Medulla oblongata (tissue), 1 donor: ENCODE measurements around the gene UBE2L3.
"Not testable (repeated sequence)": the region's sequence is repeated elsewhere in the genome, so short reads cannot be mapped to it uniquely, and the experiment has no call there.

Experiments used
- DNase-seq: peaks from one replicate; pipeline ENCODE4 v3.0.0-alpha.2; 2015; ENCODE audit errors: extremely low spot score

Gene UBE2L3

DNA sequence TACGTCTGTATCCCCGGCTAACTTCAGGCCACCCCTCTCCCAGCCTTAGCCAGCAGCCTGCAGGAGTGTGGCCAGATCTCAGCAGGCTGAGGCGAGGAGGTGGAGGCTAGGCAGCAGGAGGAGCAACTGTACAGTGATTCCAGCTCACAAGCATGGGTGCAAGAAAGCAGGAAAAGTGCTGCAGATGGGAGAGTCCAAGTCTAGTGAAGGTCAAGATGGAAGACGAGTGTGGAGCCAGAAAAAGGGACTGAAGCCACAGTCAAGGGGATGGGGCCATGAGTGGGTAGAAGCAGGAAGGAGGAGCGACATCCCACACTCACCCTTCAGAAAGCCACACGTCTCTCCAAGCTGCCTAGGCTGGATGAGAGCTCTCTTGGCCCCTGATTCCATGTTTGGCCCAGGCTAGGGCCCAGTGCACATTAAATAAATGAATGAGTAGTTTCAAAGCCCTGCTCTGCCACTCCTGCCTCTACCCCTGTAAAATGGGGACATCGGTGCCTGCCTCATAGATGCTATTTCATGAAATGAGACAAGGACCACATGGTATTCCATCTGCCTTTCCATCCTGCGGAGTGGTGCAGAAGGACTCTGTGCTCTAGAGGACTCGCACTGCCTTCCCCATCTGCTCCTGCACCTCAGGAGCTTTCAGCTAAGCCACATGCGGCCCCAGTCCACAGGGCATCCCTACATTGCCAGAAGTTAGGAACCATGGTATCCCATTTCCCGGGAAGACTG, 59.4 kb downstream of the UBE2L3 start:
- no peak for DNase-seq

DNA sequence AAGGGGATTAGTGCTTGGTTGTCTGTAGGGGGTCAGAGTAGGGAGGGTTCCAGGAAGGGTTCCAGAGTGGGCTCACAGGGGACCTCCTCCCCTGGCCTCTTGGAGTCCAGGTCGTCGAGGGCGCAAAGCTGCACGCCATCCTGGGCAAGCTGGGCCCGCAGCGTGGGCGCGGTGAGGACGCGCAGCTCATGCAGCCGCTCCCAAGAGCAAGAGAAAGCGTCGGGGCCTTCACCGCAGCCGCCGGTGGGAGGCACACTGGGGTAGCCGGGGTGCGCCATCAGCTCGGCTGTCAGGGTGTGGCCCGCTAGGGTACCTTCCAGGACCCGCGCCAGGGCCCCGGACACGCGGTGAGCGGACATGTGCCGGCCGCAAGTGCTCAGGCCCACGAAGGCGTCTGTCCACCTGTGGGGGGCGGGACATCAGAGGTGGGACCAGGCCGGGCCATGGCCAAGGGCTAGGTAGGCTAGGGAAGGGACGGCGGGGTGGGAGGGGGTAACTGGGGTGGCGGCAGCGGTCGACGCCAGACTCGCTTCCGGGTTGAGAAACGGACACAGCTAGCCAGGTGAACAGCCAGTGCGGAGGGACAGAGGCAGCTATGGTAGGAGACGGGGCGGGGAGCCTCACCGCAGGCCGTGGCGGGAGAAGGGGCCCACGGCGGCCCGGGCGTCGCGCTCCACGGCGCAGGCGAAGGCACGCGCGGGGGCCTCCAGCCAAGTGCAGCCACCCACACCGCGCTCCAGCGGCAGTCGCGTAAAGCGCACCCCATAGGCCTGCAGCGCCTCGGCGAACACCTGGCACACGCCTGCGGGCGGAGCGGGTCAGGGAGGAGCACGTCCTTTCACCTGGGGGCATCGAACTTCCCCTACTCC, 61.1 kb downstream of the UBE2L3 start:
- DNase-seq: no peak

DNA sequence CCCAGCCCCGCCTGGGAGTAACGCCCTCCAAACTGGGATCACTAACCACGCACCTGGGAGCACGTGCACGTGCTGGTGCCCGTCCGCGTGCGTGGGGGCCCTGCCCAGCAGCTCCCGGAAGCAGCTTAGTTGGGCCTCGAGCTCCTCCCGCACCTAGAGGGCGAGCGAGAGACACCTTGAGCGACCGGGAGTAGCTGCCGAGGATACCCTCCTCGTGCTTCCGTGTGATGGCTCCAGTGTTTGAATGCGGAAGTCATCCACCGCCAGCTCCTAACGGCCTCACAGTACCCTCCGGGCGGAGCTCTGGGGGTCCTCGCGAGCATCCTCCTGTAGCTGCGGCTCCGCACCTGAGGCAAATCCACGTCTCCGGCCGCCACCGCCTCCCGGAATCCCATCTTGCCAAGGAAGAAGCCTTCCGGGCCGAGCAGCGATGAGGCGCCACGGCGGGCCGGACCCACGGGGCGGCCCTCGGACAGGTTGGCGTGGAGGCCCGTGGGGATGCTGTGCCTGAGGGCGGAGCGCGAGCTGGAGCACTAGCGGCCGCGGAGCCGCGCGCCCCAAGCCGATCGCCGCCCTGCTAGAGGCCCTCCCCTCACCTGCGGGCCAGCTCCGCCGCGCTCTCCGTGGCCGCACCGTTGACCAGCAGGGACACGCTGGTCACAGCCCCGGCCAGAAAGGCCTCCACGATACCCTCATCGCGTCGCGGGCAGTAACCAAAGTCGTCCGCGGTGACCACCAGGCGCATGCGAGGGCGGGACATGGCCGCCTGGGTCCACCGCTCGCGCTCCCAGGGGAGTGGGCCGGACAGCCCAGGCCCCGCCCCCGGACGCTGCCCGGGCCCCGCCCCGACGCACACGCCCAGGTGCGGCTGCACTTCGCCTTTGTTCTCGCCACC, 62.0 kb downstream of the UBE2L3 start, which contains the start of gene YDJC:
Gene YDJC (minus strand): TSS at position 768 of the 895 bp plus-strand sequence. CDS start 8 bp downstream, at position 760.
- peak; percentile 91 for DNase-seq

- no peak for DNase-seq
Measured at GRCh38 chr22:21631025-21631424, 63.5 kb downstream of the UBE2L3 start.

- no peak for DNase-seq
Measured at GRCh38 chr22:21632237-21632895, 64.9 kb downstream of the UBE2L3 start, which contains the start of gene CCDC116. Gene CCDC116 (plus strand): TSS chr22:21632760. CDS start chr22:21633182, 422 bp downstream.

- DNase-seq: no peak
Measured at GRCh38 chr22:21632931-21633330, 65.4 kb downstream of the UBE2L3 start.

DNA sequence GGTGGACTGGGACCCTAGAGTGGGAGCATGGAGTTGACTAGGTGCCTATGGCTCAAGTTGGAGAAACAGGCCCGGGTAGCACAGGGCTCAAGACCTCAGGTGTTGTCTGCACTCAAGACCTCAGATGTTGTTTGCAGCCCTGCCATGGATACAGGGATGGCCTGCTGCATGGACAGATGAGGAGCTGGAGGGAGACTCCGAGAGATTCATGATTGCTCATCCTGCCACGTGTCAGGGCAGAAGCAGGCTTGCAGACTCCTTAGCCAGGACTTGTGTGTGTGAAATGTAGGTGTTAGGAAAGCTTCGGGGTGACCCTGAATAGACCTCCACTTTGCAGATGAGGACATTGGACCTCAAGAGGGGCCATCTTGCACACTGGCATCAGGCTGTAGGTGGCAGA, 66.0 kb downstream of the UBE2L3 start:
- DNase-seq: no peak

DNA sequence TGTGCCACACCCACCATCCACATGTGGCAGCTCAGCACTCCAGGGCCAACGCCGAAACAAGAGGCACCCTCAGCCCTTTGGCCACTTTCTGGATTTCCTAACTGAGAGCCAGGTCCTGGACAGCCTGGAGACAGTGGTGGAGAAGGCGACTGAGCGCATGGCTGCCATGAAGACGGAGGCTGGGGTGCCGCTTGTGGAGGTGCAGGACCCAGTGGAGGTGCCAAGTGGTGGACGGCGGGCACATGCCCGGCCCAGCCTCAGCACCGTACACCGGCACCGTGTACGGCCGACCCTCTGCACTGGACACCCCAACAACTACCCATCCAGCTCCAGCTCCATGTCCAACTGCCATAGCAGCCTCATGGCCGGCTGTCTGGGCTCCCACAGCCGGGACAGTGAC, 66.6 kb downstream of the UBE2L3 start:
- no peak for DNase-seq

- no peak for DNase-seq
Measured at GRCh38 chr22:21634844-21635243, 67.3 kb downstream of the UBE2L3 start.

- DNase-seq: no peak
Measured at GRCh38 chr22:21635771-21636510, 68.4 kb downstream of the UBE2L3 start.

DNA sequence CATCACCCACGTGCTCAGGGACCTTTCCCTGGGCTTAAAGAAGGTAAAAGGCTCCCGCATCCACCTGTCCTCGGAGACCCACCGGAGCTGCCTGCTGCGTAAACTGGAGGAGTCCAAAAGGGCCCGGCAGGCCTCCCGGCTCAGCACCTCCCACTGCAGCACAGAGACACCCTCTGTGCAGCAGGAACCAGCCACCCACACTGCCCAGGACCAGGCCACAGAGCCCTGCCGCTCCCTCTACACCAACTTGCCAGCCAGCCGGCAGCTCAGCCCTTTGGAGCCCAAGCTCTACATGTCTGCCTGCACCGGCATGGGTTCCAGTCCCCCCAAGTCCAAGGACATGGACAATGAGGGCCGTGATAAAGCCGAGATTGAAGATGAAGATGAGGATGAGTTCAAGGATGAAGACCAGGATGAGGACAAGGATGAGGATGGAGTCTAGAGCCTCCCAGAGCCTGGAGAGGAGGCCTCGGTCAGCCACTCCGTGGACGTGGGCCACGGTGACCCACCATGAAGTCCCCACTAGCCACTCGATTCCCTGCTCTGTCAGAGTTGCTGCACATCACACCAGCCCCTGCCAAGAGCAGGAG, 69.2 kb downstream of the UBE2L3 start:
- no peak for DNase-seq

DNA sequence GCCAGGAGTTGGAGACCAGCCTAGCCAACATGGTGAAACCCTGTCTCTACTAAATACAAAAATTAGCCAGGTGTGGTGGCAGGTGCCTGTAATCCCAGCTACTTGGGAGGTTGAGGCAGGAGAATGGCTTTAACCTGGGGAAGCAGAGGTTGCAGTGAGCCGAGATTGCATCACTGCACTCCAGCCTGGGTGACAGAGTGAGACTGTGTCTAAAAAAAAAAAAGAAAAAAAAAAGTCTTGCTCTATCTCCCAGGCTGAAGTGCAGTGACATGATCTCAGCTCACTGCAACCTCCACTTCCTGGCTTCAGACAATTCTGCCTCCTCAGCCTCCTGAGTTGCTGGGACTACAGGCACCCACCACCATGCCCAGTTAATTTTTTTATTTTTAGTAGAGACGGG, 69.9 kb downstream of the UBE2L3 start:
- DNase-seq: not testable (repeated sequence)

GRCh38 chr22:21639359-21639758, 71.8 kb downstream of the UBE2L3 start:
- DNase-seq: no peak

- no peak for DNase-seq
Measured at GRCh38 chr22:21640810-21641209, 73.3 kb downstream of the UBE2L3 start.

DNA sequence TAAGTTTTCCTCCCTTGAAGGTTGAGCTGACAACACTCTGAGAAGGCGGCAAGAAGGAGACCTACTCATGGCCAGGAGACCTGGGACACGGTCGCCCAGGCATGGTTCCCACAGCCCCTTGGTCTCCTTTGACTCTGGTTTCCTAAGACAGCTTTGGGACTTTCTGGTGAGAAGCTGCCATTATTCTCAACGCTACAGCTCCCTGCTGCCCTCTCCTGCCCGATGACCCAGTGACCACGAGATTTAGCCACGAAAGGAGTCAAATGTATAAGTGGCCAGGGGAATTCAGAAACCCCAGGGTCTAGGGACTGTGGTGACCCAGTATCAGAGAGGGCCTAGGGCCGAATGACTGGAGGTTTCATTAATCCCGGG, 73.9 kb downstream of the UBE2L3 start:
- peak; percentile 80 for DNase-seq

DNA sequence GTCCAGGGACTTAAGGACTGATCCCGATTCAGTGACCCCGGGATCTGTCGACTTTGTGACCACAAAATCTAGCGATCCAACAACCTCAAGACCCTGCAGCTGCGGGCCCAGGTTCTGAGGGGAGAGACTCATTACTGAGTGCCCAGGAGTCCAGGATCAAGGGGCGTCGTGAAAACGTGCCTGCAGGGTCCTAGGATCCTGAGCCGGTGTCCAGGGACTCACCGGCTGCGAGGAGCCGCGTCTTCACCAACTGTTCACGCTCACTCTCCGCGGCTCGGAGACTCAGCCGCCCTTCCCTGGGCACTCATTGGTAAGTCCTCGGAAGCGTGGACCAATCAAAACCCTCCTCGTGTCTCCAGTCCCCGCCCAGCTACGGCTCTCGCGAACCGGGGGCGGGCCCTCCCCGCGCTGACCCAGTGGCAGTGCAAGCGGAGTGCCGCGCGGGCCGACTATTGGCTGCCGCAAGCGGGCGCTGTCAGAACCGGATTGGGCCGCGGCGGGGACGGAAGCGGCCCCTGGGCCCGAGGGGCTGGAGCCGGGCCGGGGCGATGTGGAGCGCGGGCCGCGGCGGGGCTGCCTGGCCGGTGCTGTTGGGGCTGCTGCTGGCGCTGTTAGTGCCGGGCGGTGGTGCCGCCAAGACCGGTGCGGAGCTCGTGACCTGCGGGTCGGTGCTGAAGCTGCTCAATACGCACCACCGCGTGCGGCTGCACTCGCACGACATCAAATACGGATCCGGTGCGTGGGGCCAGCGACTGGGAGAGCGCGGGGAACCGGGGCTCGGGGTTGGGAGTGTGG, 74.5 kb downstream of the UBE2L3 start, which contains the start of gene SDF2L1:
Gene SDF2L1 (plus strand): TSS at position 514 of the 795 bp plus-strand sequence. CDS start 35 bp downstream, at position 549.
- DNase-seq: peak; percentile 99

DNA sequence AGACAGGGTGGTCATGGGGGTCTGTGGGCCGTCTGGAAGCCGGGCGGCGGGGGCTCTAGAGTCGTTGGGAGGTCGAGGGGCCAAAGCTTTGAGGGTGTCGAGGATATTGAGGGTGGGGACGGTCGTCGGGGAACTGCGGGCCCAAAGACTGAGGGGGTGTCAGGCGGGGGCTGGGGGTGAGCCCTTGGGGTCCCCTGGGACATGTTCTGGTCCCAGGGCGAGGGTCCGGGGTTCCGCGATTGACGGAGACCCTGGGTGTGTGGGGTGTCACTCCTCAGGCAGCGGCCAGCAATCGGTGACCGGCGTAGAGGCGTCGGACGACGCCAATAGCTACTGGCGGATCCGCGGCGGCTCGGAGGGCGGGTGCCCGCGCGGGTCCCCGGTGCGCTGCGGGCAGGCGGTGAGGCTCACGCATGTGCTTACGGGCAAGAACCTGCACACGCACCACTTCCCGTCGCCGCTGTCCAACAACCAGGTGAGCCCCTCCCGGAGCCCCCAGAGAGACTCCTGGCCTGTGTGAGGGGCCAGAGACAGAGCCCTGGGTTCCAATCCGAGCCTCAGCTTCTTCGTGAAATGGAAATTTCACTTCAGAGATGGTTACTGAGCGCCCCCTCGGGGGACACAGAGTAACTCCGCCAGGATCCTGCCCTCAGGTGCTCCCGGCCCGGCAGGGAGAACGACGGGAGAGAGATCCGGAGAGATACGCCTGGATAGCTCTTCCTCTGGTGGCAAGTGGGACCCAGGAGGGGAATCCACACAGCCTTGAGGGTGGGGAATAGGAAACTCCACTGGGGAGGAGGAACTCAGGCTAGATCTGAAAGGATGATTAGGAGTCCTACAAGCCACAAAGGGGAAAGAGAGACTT, 75.3 kb downstream of the UBE2L3 start:
- peak; percentile 45 for DNase-seq
